ENCODE data around the gene MSI2.

MSI2 gene

GRCh38 chr17:57586196-57586740 lies 329.9 kb downstream of the MSI2 start:
- Histone ChIP-seq H2AFZ (ENCODE audit: low read length) (no peak overlapping the region), H3K4me2 (ENCODE audit: insufficient read depth, low read length, poor library complexity, severe bottlenecking) (no peak overlapping the region), H3K27me3 (ENCODE audit: control insufficient read depth in 3 of 3, insufficient read depth in 3 of 3, low read depth in 1 of 3, low read length in 3 of 3) (peaks cover 0 to 6% (median 0%) of the 10 kb centered on the region in 3 experiments), H4K8ac (ENCODE audit: low read depth, low read length) (no peak overlapping the region), H3K4me1 (ENCODE audit: control insufficient read depth in 2 of 2, insufficient read depth in 1 of 2, low read depth in 1 of 2, low read length in 2 of 2) (peaks cover 12 to 15% of the 10 kb centered on the region in 2 donors), H3K4ac (ENCODE audit: low read length) (no peak overlapping the region), H3K79me1 (ENCODE audit: low read depth, low read length) (no peaks in the 10 kb centered on the region), H3K9ac (ENCODE audit: low read depth, low read length, poor library complexity) (no peak overlapping the region), H3K18ac (ENCODE audit: low read length) (no peak overlapping the region), H4K91ac (ENCODE audit: low read depth, low read length, poor library complexity) (no peak overlapping the region), H3K36me3 (replicated peaks in 1 of 2; ENCODE audit: control insufficient read depth in 2 of 2, insufficient read depth in 2 of 2, low read length in 2 of 2) (peaks cover 4 to 10% of the 10 kb centered on the region in 2 donors), H3K4me3 (ENCODE audit: low read length in 2 of 2) (no peak overlapping the region), H3K23ac (ENCODE audit: low read depth, low read length, poor library complexity) (no peak overlapping the region), H2BK120ac (ENCODE audit: low read depth, low read length) (no peak overlapping the region), H2BK12ac (ENCODE audit: low read length) (no peak overlapping the region), H2AK5ac (ENCODE audit: low read depth, low read length) (no peak overlapping the region), H3K27ac (replicated peaks; ENCODE audit: low read length) (no peak overlapping the region), H2BK5ac (ENCODE audit: low read length) (no peak overlapping the region), H2BK15ac (ENCODE audit: low read length) (no peak overlapping the region), H3K14ac (ENCODE audit: low read length) (no peak overlapping the region), H3K9me3 (replicated peaks in 1 of 2; ENCODE audit: control insufficient read depth in 2 of 2, insufficient read depth in 1 of 2, low read depth in 1 of 2, low read length in 2 of 2) (no peaks in the 10 kb centered on the region)
- no CpG with 5 or more reads among the region's 5 CpGs for WGBS, 2 donors (ENCODE audit: extremely low coverage in 2 of 2, insufficient read length in 2 of 2, insufficient replicate concordance in 1 of 2)
- DNase-seq (ENCODE audit: low spot score): no peak

- no peak overlapping the region for H4K91ac ChIP-seq (ENCODE audit: low read depth, low read length, poor library complexity)
Measured at GRCh38 chr17:57586742-57587141, 330.4 kb downstream of the MSI2 start.

GRCh38 chr17:57587193-57587969 lies 331.1 kb downstream of the MSI2 start:
- no peak overlapping the region for H4K8ac ChIP-seq (ENCODE audit: low read depth, low read length)
- no peaks in the 10 kb centered on the region for H3K79me1 ChIP-seq (ENCODE audit: low read depth, low read length)
- H3K23ac ChIP-seq (ENCODE audit: low read depth, low read length, poor library complexity): no peak overlapping the region
- peaks cover 12 to 15% of the 10 kb centered on the region in 2 donors for H3K4me1 ChIP-seq (ENCODE audit: control insufficient read depth in 2 of 2, insufficient read depth in 1 of 2, low read depth in 1 of 2, low read length in 2 of 2)
- H2AK5ac ChIP-seq (ENCODE audit: low read depth, low read length): no peak overlapping the region
- no peak for DNase-seq (ENCODE audit: low spot score)
- H3K18ac ChIP-seq (ENCODE audit: low read length): no peak overlapping the region
- no CpG with 5 or more reads among the region's 16 CpGs for WGBS, 2 donors (ENCODE audit: extremely low coverage in 2 of 2, insufficient read length in 2 of 2, insufficient replicate concordance in 1 of 2)
- peaks cover 4 to 10% of the 10 kb centered on the region in 2 donors for H3K36me3 ChIP-seq (replicated peaks in 1 of 2; ENCODE audit: control insufficient read depth in 2 of 2, insufficient read depth in 2 of 2, low read length in 2 of 2)
- no peak overlapping the region for H2BK12ac ChIP-seq (ENCODE audit: low read length)
- no peak overlapping the region for H2BK120ac ChIP-seq (ENCODE audit: low read depth, low read length)
- no peak overlapping the region for H3K27ac ChIP-seq (replicated peaks; ENCODE audit: low read length)
- H3K4me2 ChIP-seq (ENCODE audit: insufficient read depth, low read length, poor library complexity, severe bottlenecking): no peak overlapping the region
- no peaks in the 10 kb centered on the region for H3K9me3 ChIP-seq (replicated peaks in 1 of 2; ENCODE audit: control insufficient read depth in 2 of 2, insufficient read depth in 1 of 2, low read depth in 1 of 2, low read length in 2 of 2)
- H3K14ac ChIP-seq (ENCODE audit: low read length): no peak overlapping the region
- H4K91ac ChIP-seq (ENCODE audit: low read depth, low read length, poor library complexity): no peak overlapping the region
- H2AFZ ChIP-seq (ENCODE audit: low read length): no peak overlapping the region
- H2BK15ac ChIP-seq (ENCODE audit: low read length): no peak overlapping the region
- H2BK5ac ChIP-seq (ENCODE audit: low read length): no peak overlapping the region
- H3K4ac ChIP-seq (ENCODE audit: low read length): no peak overlapping the region
- no peak overlapping the region for H3K9ac ChIP-seq (ENCODE audit: low read depth, low read length, poor library complexity)
- no peak overlapping the region for H3K4me3 ChIP-seq (ENCODE audit: low read length in 2 of 2)
- H3K27me3 ChIP-seq (ENCODE audit: control insufficient read depth in 3 of 3, insufficient read depth in 3 of 3, low read depth in 1 of 3, low read length in 3 of 3): peaks cover 0 to 6% (median 0%) of the 10 kb centered on the region in 3 experiments

More at GRCh38 chr17:57586742-57587141, 330.4 kb downstream of the MSI2 start:
- H3K4ac ChIP-seq (ENCODE audit: low read length): no peak overlapping the region
- no peak overlapping the region for H2BK15ac ChIP-seq (ENCODE audit: low read length)
- no peak overlapping the region for H3K9ac ChIP-seq (ENCODE audit: low read depth, low read length, poor library complexity)
- H3K9me3 ChIP-seq (replicated peaks in 1 of 2; ENCODE audit: control insufficient read depth in 2 of 2, insufficient read depth in 1 of 2, low read depth in 1 of 2, low read length in 2 of 2): no peaks in the 10 kb centered on the region
- no peak overlapping the region for H3K14ac ChIP-seq (ENCODE audit: low read length)
- no peaks in the 10 kb centered on the region for H3K79me1 ChIP-seq (ENCODE audit: low read depth, low read length)
- H3K4me3 ChIP-seq (ENCODE audit: low read length in 2 of 2): no peak overlapping the region
- peaks cover 12 to 15% of the 10 kb centered on the region in 2 donors for H3K4me1 ChIP-seq (ENCODE audit: control insufficient read depth in 2 of 2, insufficient read depth in 1 of 2, low read depth in 1 of 2, low read length in 2 of 2)
- no CpG with 5 or more reads among the region's 4 CpGs for WGBS, 2 donors (ENCODE audit: extremely low coverage in 2 of 2, insufficient read length in 2 of 2, insufficient replicate concordance in 1 of 2)
- H2BK120ac ChIP-seq (ENCODE audit: low read depth, low read length): no peak overlapping the region
- no peak overlapping the region for H3K27ac ChIP-seq (replicated peaks; ENCODE audit: low read length)
- H2BK5ac ChIP-seq (ENCODE audit: low read length): no peak overlapping the region
- no peak overlapping the region for H3K23ac ChIP-seq (ENCODE audit: low read depth, low read length, poor library complexity)
- H4K8ac ChIP-seq (ENCODE audit: low read depth, low read length): no peak overlapping the region
- no peak overlapping the region for H3K18ac ChIP-seq (ENCODE audit: low read length)
- no peak for DNase-seq (ENCODE audit: low spot score)
- no peak overlapping the region for H2AK5ac ChIP-seq (ENCODE audit: low read depth, low read length)
- no peak overlapping the region for H2BK12ac ChIP-seq (ENCODE audit: low read length)
- peaks cover 0 to 6% (median 0%) of the 10 kb centered on the region in 3 experiments for H3K27me3 ChIP-seq (ENCODE audit: control insufficient read depth in 3 of 3, insufficient read depth in 3 of 3, low read depth in 1 of 3, low read length in 3 of 3)
- peaks cover 4 to 10% of the 10 kb centered on the region in 2 donors for H3K36me3 ChIP-seq (replicated peaks in 1 of 2; ENCODE audit: control insufficient read depth in 2 of 2, insufficient read depth in 2 of 2, low read length in 2 of 2)
- no peak overlapping the region for H3K4me2 ChIP-seq (ENCODE audit: insufficient read depth, low read length, poor library complexity, severe bottlenecking)
- no peak overlapping the region for H2AFZ ChIP-seq (ENCODE audit: low read length)

- H3K9me3 ChIP-seq (replicated peaks in 1 of 2; ENCODE audit: control insufficient read depth in 2 of 2, insufficient read depth in 1 of 2, low read depth in 1 of 2, low read length in 2 of 2): no peaks in the 10 kb centered on the region
- DNase-seq (ENCODE audit: low spot score): peak; percentile 43
Measured at GRCh38 chr17:57588086-57588485, 331.8 kb downstream of the MSI2 start.

More at GRCh38 chr17:57588086-57588485, 331.8 kb downstream of the MSI2 start:
- Histone ChIP-seq H3K27me3 (ENCODE audit: control insufficient read depth in 3 of 3, insufficient read depth in 3 of 3, low read depth in 1 of 3, low read length in 3 of 3) (peaks cover 0 to 6% (median 0%) of the 10 kb centered on the region in 3 experiments), H3K4me2 (ENCODE audit: insufficient read depth, low read length, poor library complexity, severe bottlenecking) (no peak overlapping the region), H3K4me3 (ENCODE audit: low read length in 2 of 2) (no peak overlapping the region), H2BK12ac (ENCODE audit: low read length) (no peak overlapping the region), H4K91ac (ENCODE audit: low read depth, low read length, poor library complexity) (no peak overlapping the region), H2AK5ac (ENCODE audit: low read depth, low read length) (no peak overlapping the region), H2BK120ac (ENCODE audit: low read depth, low read length) (no peak overlapping the region), H3K36me3 (replicated peaks in 1 of 2; ENCODE audit: control insufficient read depth in 2 of 2, insufficient read depth in 2 of 2, low read length in 2 of 2) (peaks cover 4 to 10% of the 10 kb centered on the region in 2 donors), H2BK5ac (ENCODE audit: low read length) (no peak overlapping the region), H3K79me1 (ENCODE audit: low read depth, low read length) (no peaks in the 10 kb centered on the region), H3K14ac (ENCODE audit: low read length) (no peak overlapping the region), H3K23ac (ENCODE audit: low read depth, low read length, poor library complexity) (no peak overlapping the region), H3K4me1 (ENCODE audit: control insufficient read depth in 2 of 2, insufficient read depth in 1 of 2, low read depth in 1 of 2, low read length in 2 of 2) (peaks cover 12 to 15% of the 10 kb centered on the region in 2 donors), H4K8ac (ENCODE audit: low read depth, low read length) (no peak overlapping the region), H3K4ac (ENCODE audit: low read length) (no peak overlapping the region), H2AFZ (ENCODE audit: low read length) (no peak overlapping the region), H3K9ac (ENCODE audit: low read depth, low read length, poor library complexity) (no peak overlapping the region), H3K27ac (replicated peaks; ENCODE audit: low read length) (no peak overlapping the region), H3K18ac (ENCODE audit: low read length) (no peak overlapping the region), H2BK15ac (ENCODE audit: low read length) (no peak overlapping the region)
- WGBS, 2 donors (ENCODE audit: extremely low coverage in 2 of 2, insufficient read length in 2 of 2, insufficient replicate concordance in 1 of 2): no CpG with 5 or more reads among the region's 5 CpGs

Data from neuronal stem cell (in vitro differentiated cells).